ENCODE data around the gene EPB41L1.

Gene EPB41L1

DNA sequence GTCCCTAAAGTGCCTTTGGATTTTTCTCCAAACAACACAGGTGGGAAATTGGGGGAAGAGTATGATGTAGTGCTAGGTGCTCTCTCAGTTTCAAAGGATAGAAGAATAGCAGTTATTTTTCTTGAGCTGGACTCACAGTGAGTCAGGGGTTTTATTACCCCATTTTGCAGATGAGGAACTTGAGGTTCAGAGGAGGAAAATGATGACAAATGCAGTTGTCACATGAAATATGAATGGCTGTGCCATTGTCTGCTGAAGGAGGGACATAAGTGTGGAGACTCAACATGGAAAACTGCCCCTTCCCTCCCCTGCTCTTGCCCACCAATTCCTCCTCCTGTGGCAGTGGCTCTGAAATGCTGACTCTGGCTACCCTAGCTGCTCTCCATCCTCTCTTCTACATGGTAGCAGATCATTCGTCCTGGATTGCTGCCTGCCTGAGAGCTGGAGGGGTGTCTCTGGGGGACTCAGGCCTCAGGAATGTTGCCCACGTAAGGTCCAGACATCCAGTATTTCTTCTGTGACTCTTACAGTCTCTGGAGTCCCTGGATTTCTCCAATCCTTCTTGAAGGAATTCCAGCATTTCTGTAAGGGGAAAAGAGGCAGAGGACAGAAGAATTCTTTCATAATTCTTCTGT, 37.6 kb upstream of the EPB41L1 start:
- ChIA-PET CTCF (interaction anchor here (0.8 to 1.5 kb wide), 5 partner anchors 17 to 122 kb away, joined by 3 to 6 read pairs (median 3); no protein-coding TSS in a partner anchor), POLR2A (no interaction called here)
- TF ChIP-seq, protein P1, sequence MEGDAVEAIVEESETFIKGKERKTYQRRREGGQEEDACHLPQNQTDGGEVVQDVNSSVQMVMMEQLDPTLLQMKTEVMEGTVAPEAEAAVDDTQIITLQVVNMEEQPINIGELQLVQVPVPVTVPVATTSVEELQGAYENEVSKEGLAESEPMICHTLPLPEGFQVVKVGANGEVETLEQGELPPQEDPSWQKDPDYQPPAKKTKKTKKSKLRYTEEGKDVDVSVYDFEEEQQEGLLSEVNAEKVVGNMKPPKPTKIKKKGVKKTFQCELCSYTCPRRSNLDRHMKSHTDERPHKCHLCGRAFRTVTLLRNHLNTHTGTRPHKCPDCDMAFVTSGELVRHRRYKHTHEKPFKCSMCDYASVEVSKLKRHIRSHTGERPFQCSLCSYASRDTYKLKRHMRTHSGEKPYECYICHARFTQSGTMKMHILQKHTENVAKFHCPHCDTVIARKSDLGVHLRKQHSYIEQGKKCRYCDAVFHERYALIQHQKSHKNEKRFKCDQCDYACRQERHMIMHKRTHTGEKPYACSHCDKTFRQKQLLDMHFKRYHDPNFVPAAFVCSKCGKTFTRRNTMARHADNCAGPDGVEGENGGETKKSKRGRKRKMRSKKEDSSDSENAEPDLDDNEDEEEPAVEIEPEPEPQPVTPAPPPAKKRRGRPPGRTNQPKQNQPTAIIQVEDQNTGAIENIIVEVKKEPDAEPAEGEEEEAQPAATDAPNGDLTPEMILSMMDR (IDR thresholded peaks at IDR 0.05; ENCODE audit: control extremely low read depth, extremely low read depth, low read depth, missing control alignments) = no peak
- DNase-seq (ENCODE audit: extremely low spot score) = no peak

DNA sequence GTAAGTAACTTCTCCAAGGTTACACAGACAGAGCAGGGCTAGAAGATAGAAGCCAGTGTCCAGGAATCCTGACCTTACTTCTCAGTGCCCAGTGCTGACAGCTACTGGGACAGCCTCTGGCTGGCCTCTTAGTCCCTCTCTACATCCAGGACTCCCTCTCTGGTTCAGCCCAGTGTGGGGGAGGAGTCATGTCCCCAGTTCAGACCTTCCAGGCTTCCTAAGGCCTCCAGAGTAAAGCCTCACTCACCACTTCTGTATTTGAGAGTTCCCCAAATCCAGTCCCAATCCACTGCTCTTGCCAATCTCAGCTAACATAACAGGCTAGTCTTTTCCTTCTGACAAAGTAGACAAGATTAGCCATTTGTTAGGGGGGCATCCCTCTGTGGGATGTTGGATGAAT, 36.9 kb upstream of the EPB41L1 start:
- DNase-seq (ENCODE audit: extremely low spot score) = no peak
- ChIA-PET POLR2A (no interaction called here), CTCF (interaction anchor here (1.5 kb wide), 1 partner anchor 21 kb away, joined by 3 read pairs; no protein-coding TSS in a partner anchor)
- TF ChIP-seq, protein P1 (IDR thresholded peaks at IDR 0.05; ENCODE audit: control extremely low read depth, extremely low read depth, low read depth, missing control alignments) = no peak

DNA sequence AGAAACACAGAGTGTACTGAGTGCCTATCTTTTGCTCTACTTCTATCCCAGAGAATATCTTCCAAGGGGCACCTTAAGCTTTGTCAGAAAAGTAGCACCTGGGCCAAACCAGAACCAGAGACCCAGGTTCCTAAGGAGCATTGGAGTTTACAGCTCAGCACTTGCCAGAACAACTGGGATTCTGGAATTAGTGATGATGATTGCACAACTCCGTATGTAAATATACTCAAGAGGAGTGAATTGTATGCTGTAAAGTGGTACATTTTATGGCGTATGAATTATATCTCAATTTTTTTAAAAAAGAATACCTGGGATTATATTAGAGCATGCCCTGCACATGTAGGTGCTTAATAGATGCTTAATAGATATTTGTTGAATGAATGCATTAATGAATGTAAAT, 36.2 kb upstream of the EPB41L1 start:
- POLR2A ChIA-PET = no interaction called here
- CTCF ChIA-PET = interaction anchor here (0.7 to 1.5 kb wide), 2 partner anchors 20 to 81 kb away, joined by 3 read pairs; no protein-coding TSS in a partner anchor
- TF ChIP-seq, protein P1 (IDR thresholded peaks at IDR 0.05; ENCODE audit: control extremely low read depth, extremely low read depth, low read depth, missing control alignments) = no peak
- DNase-seq (ENCODE audit: extremely low spot score) = no peak

DNA sequence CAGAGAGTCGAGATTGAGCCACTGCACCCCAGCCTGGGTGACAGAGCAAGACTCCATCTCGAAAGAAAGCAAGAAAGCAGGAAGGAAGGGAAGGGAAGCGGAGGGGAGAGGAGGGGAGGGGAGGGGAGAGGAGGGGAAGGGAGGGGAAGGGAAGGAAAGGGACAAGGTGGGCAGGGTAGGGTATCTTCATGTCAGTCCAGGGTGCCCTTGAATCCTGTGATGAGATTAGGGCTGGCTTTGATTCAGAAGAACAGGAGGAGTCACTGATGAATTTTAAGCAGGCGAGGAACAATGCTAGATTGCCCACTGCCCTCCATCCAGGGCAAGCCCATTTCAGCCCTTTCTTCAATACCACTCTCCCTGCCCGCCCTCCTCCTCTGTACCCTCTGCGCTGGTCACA, 35.0 kb upstream of the EPB41L1 start:
- ChIA-PET CTCF (interaction anchor here (1.5 kb wide), 1 partner anchor 19 kb away, joined by 3 read pairs; no protein-coding TSS in a partner anchor), POLR2A (no interaction called here)
- no peak for DNase-seq (ENCODE audit: extremely low spot score)
- TF ChIP-seq, protein P1 (IDR thresholded peaks at IDR 0.05; ENCODE audit: control extremely low read depth, extremely low read depth, low read depth, missing control alignments) = no peak

DNA sequence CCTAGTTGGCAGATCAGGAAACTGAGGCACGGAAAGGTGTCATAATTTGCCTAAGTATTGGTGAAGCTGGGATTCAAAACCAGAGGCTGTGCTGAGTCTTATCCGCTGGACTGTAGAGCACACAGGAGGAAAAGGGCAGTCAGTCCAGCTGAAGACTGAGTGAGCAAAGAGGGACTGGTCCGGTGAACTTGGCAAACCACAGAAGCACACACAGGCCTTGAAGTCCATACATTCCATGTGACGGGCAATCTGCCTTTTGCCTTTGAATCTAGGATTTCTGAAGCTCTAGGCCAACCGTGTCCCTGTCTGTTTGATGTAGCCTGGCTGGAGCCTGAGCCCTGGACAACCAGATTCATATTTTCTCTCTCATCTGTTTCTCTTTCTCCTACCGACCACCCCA, 34.3 kb upstream of the EPB41L1 start:
- TF ChIP-seq, protein P1 (IDR thresholded peaks at IDR 0.05; ENCODE audit: control extremely low read depth, extremely low read depth, low read depth, missing control alignments) = no peak
- DNase-seq (ENCODE audit: extremely low spot score) = no peak
- CTCF ChIA-PET = interaction anchor here (1.6 kb wide), 1 partner anchor 129 kb away, joined by 6 read pairs; no protein-coding TSS in a partner anchor
- POLR2A ChIA-PET = no interaction called here

DNA sequence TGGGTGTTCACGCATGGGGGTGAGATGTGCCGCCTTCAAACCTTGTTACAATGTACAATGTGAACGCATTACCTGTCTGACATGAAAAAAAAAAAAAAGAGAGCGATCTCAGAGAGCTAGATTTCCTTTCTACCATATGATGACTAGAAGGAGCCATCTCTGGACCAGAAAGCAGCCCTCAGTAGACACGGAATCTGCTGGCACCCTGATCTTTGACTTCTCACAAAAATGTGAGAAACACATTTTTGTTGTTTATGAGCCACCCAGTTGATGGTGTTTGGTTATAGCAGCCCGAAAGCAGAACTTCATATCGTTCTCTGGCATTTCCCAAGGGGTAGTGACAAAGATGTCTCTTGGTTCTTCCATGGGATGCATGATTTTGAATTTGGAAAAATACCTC, 33.5 kb upstream of the EPB41L1 start:
- ChIA-PET CTCF (interaction anchor here (1.6 to 1.8 kb wide), 2 partner anchors 17 to 130 kb away, joined by 6 read pairs; no protein-coding TSS in a partner anchor), POLR2A (no interaction called here)
- TF ChIP-seq, protein P1 (IDR thresholded peaks at IDR 0.05; ENCODE audit: control extremely low read depth, extremely low read depth, low read depth, missing control alignments) = no peak
- no peak for DNase-seq (ENCODE audit: extremely low spot score)

Measured in GM10248 (cell line).